GM12878 (cell line): ENCODE data around the gene RAB31. TPM values are rescaled to one million over a fixed set of nuclear protein-coding genes. Genes with fewer than 3 reads are reported as not detected.

Experiments
- ATAC-seq: fragments of 200-7000 bp; cut with Tn5 transposase; 3 replicates; pipeline ENCODE4 v1.9.1; 2020; ENCODE audit warnings: mild to moderate bottlenecking, moderate library complexity
- BruUV-seq: library from RNA; stranded (reverse); fragments of 400-500 nt; replicated peaks from 2 replicates; lab custom pipeline; 2021; lab: Mats Ljungman, UMichigan
- CTCF ChIA-PET: fragments of 300-600 bp; sonication (Branson Sonifier 250); formaldehyde crosslinking; extraction: SDS; loops from one replicate; lab custom pipeline; 2021; ENCODE audit warnings: inconsistent platforms; lab: Yijun Ruan, JAX
- POLR2A ChIA-PET: fragments of 350-600 bp; formaldehyde crosslinking; extraction: SDS; loops from one replicate; lab custom pipeline; 2021; ENCODE audit warnings: inconsistent platforms; lab: Charles Lee
- RAD21 ChIA-PET: fragments of 300-600 bp; sonication (Branson Sonifier 250); formaldehyde crosslinking; loops from one replicate; lab custom pipeline; 2023; ENCODE audit warnings: antibody characterized with exemption; ENCODE audit not compliant: unreplicated experiment; lab: Charles Lee
- SMC1A ChIA-PET: fragments of 300-600 bp; sonication (Branson Sonifier 250); formaldehyde crosslinking; loops from one replicate; lab custom pipeline; 2023; ENCODE audit not compliant: unreplicated experiment, uncharacterized antibody; lab: Charles Lee
- DNase-seq: peaks from one replicate; pipeline ENCODE4 v3.0.0-alpha.2; 2011; ENCODE audit warnings: low read depth, low spot score
- FAIRE-seq: peaks from 3 replicates; lab custom pipeline; 2011; peaks lifted over from hg19 to GRCh38; lab: Jason Lieb, UNC
- H2AFZ ChIP-seq: 2 replicates; pipeline ENCODE4 v1.6.0; 2011; ENCODE audit warnings: low read depth, low read length, control low read depth; ENCODE audit not compliant: control insufficient read depth
- H3K27ac ChIP-seq: 2 replicates; pipeline ENCODE4 v1.5.1; 2011; ENCODE audit warnings: control low read depth; ENCODE audit not compliant: control insufficient read depth, insufficient read depth
- H3K27me3 ChIP-seq, 2 experiments: replicated peaks in 1 of 2; 2 replicates each; pipeline versions ENCODE4 v1.6.0 to v1.6.1; 2011; ENCODE audit warnings: low read length in 1 of 2; ENCODE audit not compliant: control insufficient read depth in 2 of 2, insufficient read depth in 2 of 2
- H3K36me3 ChIP-seq, 2 experiments: 2 replicates each; pipeline ENCODE4 v1.5.1; 2011; ENCODE audit warnings: low read length in 1 of 2; ENCODE audit not compliant: control insufficient read depth in 2 of 2, insufficient read depth in 2 of 2
- H3K4me1 ChIP-seq: 2 replicates; pipeline ENCODE4 v1.6.1; 2011; ENCODE audit warnings: mild to moderate bottlenecking, low read length, moderate library complexity, mixed read lengths; ENCODE audit not compliant: control insufficient read depth, insufficient read depth
- H3K4me2 ChIP-seq: 2 replicates; pipeline ENCODE4 v1.6.0; 2011; ENCODE audit warnings: control low read depth; ENCODE audit not compliant: control insufficient read depth, insufficient read depth
- H3K4me3 ChIP-seq: fragments of 200-600 bp; sonication (generic); 2 replicates; pipeline ENCODE4 v1.5.1; 2016
- H3K79me2 ChIP-seq: 2 replicates; pipeline ENCODE4 v1.6.0; 2011; ENCODE audit warnings: low read length; ENCODE audit not compliant: control insufficient read depth, insufficient read depth
- H3K9ac ChIP-seq: 2 replicates; pipeline ENCODE4 v1.8.0; 2011; ENCODE audit warnings: low read length, control low read depth, mixed read lengths; ENCODE audit not compliant: control insufficient read depth, insufficient read depth
- H3K9me3 ChIP-seq: replicated peaks from 3 replicates; pipeline ENCODE4 v1.5.1; 2011; ENCODE audit warnings: mild to moderate bottlenecking, low read length; ENCODE audit not compliant: control insufficient read depth, insufficient read depth
- H4K20me1 ChIP-seq: 2 replicates; pipeline ENCODE4 v1.6.0; 2011; ENCODE audit not compliant: control insufficient read depth, insufficient read depth
- BACH1 ChIP-seq: fragments of 450-650 bp; IDR thresholded peaks from 2 replicates; pipeline ENCODE4 v1.6.1; 2017; ENCODE audit warnings: mild to moderate bottlenecking, borderline replicate concordance
- CBX5 ChIP-seq: sonication (generic); IDR thresholded peaks from 2 replicates; pipeline ENCODE4 v1.6.1; 2016; ENCODE audit warnings: low read depth, moderate library complexity, mild to moderate bottlenecking, inconsistent platforms
- CHD1 ChIP-seq: IDR thresholded peaks from 2 replicates; pipeline ENCODE4 v1.6.1; 2012; ENCODE audit warnings: low read depth, low read length, improper control_type of control experiment
- CREB1 ChIP-seq: IDR thresholded peaks from 2 replicates; pipeline ENCODE4 v1.6.1; 2012; ENCODE audit warnings: low read depth, mild to moderate bottlenecking, inconsistent platforms
- E4F1 ChIP-seq: fragments of 450-650 bp; IDR thresholded peaks from 2 replicates; pipeline ENCODE4 v1.6.1; 2018; ENCODE audit warnings: borderline replicate concordance, mild to moderate bottlenecking; ENCODE audit not compliant: partially characterized antibody
- FOXM1 ChIP-seq: IDR thresholded peaks from 2 replicates; pipeline ENCODE4 v1.6.1; 2012; ENCODE audit warnings: low read depth, mild to moderate bottlenecking, inconsistent platforms, low read length, moderate library complexity
- MEF2B ChIP-seq: fragments of 450-650 bp; IDR thresholded peaks from 2 replicates; pipeline ENCODE4 v1.6.1; 2018; ENCODE audit warnings: mild to moderate bottlenecking, moderate library complexity; ENCODE audit not compliant: partially characterized antibody, poor library complexity, severe bottlenecking
- MXI1 ChIP-seq: fragments of 150-350 bp; IDR thresholded peaks from 2 replicates; pipeline ENCODE4 v1.6.1; 2011; ENCODE audit warnings: low read depth, mild to moderate bottlenecking, inconsistent platforms, low read length, improper control_type of control experiment
- NFYA ChIP-seq: IDR thresholded peaks from 2 replicates; pipeline ENCODE4 v1.6.1; 2011; ENCODE audit warnings: low read depth, mild to moderate bottlenecking, low read length, improper control_type of control experiment, borderline replicate concordance
- NRF1 ChIP-seq: conservative IDR thresholded peaks from 2 replicates; pipeline ENCODE4 v1.6.1; 2011; ENCODE audit warnings: mild to moderate bottlenecking, low read depth, low read length, improper control_type of control experiment
- PBX3 ChIP-seq: IDR thresholded peaks from 2 replicates; pipeline ENCODE4 v1.6.1; 2011; ENCODE audit warnings: mild to moderate bottlenecking, low read depth, low read length, moderate library complexity; ENCODE audit not compliant: insufficient replicate concordance
- SMARCA5 ChIP-seq: fragments of 450-650 bp; IDR thresholded peaks from 2 replicates; pipeline ENCODE4 v1.6.1; 2017; ENCODE audit warnings: mild to moderate bottlenecking
- TCF7 ChIP-seq: IDR thresholded peaks from 2 replicates; pipeline ENCODE4 v1.6.1; 2014; ENCODE audit warnings: antibody characterized with exemption, borderline replicate concordance
- ZNF384 ChIP-seq: IDR thresholded peaks from 2 replicates; pipeline ENCODE4 v1.6.1; 2012; ENCODE audit warnings: low read depth, mild to moderate bottlenecking, low read length, improper control_type of control experiment, borderline replicate concordance
- WGBS: methylation state at CpG from one replicate; pipeline ENCODE4 v1.1.6; 2016; ENCODE audit warnings: low lambda C conversion rate; ENCODE audit not compliant: insufficient replicate concordance, insufficient coverage; ENCODE audit errors: missing lambda C conversion rate; 5-methylcytosine and 5-hydroxymethylcytosine counted together
- in situ Hi-C: fragments of 300-500 bp; cut with MboI; formaldehyde crosslinking; loops from 9 replicates; pipeline ENCODE4 v1.14.3; 2018; ENCODE audit warnings: mixed read lengths
- intact Hi-C: fragments of 100-400 bp; cut with micrococcal nuclease; formaldehyde crosslinking; loops from one replicate; pipeline ENCODE4 v1.14.2; 2022; ENCODE audit not compliant: unreplicated experiment
- polyA plus RNA-seq, 11 experiments: library from polyadenylated mRNA; depleted of rRNA in 4 of 11; unstranded in 6 of 11; stranded (reverse) in 5 of 11; fragments of >200 nt; fragmentation: Nextera tagmentation in 4 of 11; fragmentation: Illumina TruSeq in 1 of 11; extraction: Ambion mirVana in 4 of 11; extraction: Trizol in 1 of 11; gene quantifications; 1 replicate in 1 of 11; 2 replicates in 10 of 11; pipeline versions ENCODE4 v1.2.1 to v1.2.3, GENCODE V29; 2011 to 2016; ENCODE audit warnings: inconsistent platforms in 2 of 11, missing spikeins in 2 of 11, low read depth in 1 of 11
- total RNA-seq, 4 experiments: library from RNA; depleted of rRNA in 3 of 4; stranded (reverse); fragments of >200 nt in 3 of 4; fragmentation: Illumina TruSeq in 1 of 4; extraction: Trizol in 1 of 4; gene quantifications; 2 replicates each; pipeline versions ENCODE4 v1.2.1 to v1.2.3, GENCODE V29; 2013 to 2021

The RAB31 gene
- total and polyA plus RNA-seq, 10 of the 15 experiments (the other 5 are each of a cell fraction or from before 2014, with no cell fraction given), result 0.80 to 23.3 (median 12.2) TPM

GRCh38 chr18:9814431-9814830 lies 106.3 kb downstream of the RAB31 start:
- Histone ChIP-seq H3K79me2 (no peaks in the 10 kb centered on the region), H3K36me3 (no peaks in the 10 kb centered on the region), H4K20me1 (no peaks in the 10 kb centered on the region), H3K4me2 (no peak overlapping the region), H3K9ac (no peak overlapping the region)
- ATAC-seq (no peak), FAIRE-seq (no peak)
- intact Hi-C loops, result no loop called here
- ChIA-PET RAD21 (no interaction called here), SMC1A (no interaction called here), CTCF (no interaction called here)
- 51% methylated on average over 4 of the region's 4 CpGs for WGBS
- BruUV-seq, result no TSS peak
- TF ChIP-seq E4F1, result no peak
- TF ChIP-seq, all 136 proteins: peak for 0
- no peak overlapping the region for H3K4me3 ChIP-seq
- DNase-seq, result no peak
- H2AFZ ChIP-seq, result no peak overlapping the region
- no peaks in the 10 kb centered on the region for H3K9me3 ChIP-seq
- POLR2A ChIA-PET, result no interaction called here
- H3K27ac ChIP-seq, result no peak overlapping the region
- in situ Hi-C loops, result no loop called here
- H3K27me3 ChIP-seq, result no peaks in the 10 kb centered on the region
- no peaks in the 10 kb centered on the region for H3K4me1 ChIP-seq

DNA sequence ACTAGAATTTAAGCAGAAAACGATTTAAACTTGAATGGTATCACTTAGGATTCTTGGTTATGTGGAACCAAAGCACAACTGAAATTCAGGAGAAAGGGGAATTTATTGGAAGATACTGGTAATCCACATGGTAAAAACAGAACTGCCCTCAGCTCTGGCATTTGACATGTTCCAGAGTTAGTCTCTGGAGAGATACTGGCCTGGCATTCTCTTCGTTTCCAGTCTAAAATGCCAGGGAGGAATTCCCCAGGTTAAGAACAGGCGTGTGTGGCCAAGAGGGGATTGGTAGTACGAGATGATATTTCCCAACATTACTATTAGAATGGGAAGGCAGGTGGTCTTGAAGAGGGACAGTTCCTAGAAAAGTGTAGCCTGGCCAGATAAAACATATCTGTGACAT lies 109.2 kb downstream of the RAB31 start:
- Histone ChIP-seq H3K27me3 (no peaks in the 10 kb centered on the region), H3K27ac (no peak overlapping the region), H3K79me2 (no peaks in the 10 kb centered on the region), H4K20me1 (no peaks in the 10 kb centered on the region), H3K9me3 (no peaks in the 10 kb centered on the region), H3K9ac (no peak overlapping the region), H2AFZ (no peak overlapping the region), H3K4me1 (no peaks in the 10 kb centered on the region), H3K36me3 (no peaks in the 10 kb centered on the region), H3K4me3 (no peak overlapping the region), H3K4me2 (no peak overlapping the region)
- intact Hi-C loops, result no loop called here
- no peak for DNase-seq
- 60% methylated on average over 4 of the region's 4 CpGs for WGBS
- BruUV-seq, result no TSS peak
- ChIA-PET RAD21 (no interaction called here), SMC1A (no interaction called here), CTCF (no interaction called here), POLR2A (no interaction called here)
- ATAC-seq, result no peak
- FAIRE-seq, result no peak
- in situ Hi-C loops, result no loop called here
- TF ChIP-seq TCF7 (no peak), ZNF384 (no peak), CHD1 (no peak), MXI1 (no peak), NFYA (no peak), PBX3 (no peak), NRF1 (no peak), CREB1 (no peak), BACH1 (no peak), CBX5 (no peak), FOXM1 (no peak), SMARCA5 (no peak), MEF2B (no peak)
